ENCODE measurements around the gene TTLL11. TPM values are rescaled to one million over a fixed set of nuclear protein-coding genes. Genes with fewer than 3 reads are reported as not detected.
A peak's percentile ranks its signal among the peaks of the same experiment; 100 is the strongest.

Gene TTLL11
- total RNA-seq, 1 donor from 2014 or later, result 6.7 TPM

- no peak for DNase-seq
Measured at GRCh38 chr9:121785673-121786542, 307.2 kb downstream of the TTLL11 start.

GRCh38 chr9:121784731-121785411, 308.2 kb downstream of the TTLL11 start:
- no peak for DNase-seq

- peak; percentile 8 for DNase-seq
Measured at GRCh38 chr9:121783521-121784507, 309.3 kb downstream of the TTLL11 start.

- no peak for DNase-seq
Measured at GRCh38 chr9:121783111-121783510, 310.0 kb downstream of the TTLL11 start.

- DNase-seq, result no peak
Measured at GRCh38 chr9:121782514-121783110, 310.5 kb downstream of the TTLL11 start.

- no peak for DNase-seq
Measured at GRCh38 chr9:121781701-121782464, 311.2 kb downstream of the TTLL11 start.

- DNase-seq, result no peak
Measured at GRCh38 chr9:121781145-121781548, 312.0 kb downstream of the TTLL11 start.

GRCh38 chr9:121780177-121781040, 312.7 kb downstream of the TTLL11 start:
- DNase-seq, result no peak

- no peak for DNase-seq
Measured at GRCh38 chr9:121779381-121780117, 313.6 kb downstream of the TTLL11 start.

GRCh38 chr9:121778252-121779225, 314.6 kb downstream of the TTLL11 start:
- no peak for DNase-seq

GRCh38 chr9:121776739-121777637, 316.1 kb downstream of the TTLL11 start:
- no peak for DNase-seq

- no peak for DNase-seq
Measured at GRCh38 chr9:121776001-121776738, 316.9 kb downstream of the TTLL11 start.

GRCh38 chr9:121774715-121775613, 318.1 kb downstream of the TTLL11 start:
- DNase-seq, result no peak

- no peak for DNase-seq
Measured at GRCh38 chr9:121773954-121774714, 319.0 kb downstream of the TTLL11 start.

All from skin of body (tissue), 2 donors.